Calu3 (cell line): Measurements from ENCODE around the gene ATP5PO. TPM values are rescaled to one million over a fixed set of nuclear protein-coding genes. Genes with fewer than 3 reads are reported as not detected.
A peak's percentile ranks its signal among the peaks of the same experiment; 100 is the strongest.

Experiments
- Bru-seq: library from RNA; stranded (reverse); fragments of 400-500 nt; gene quantifications from one replicate; lab custom pipeline; 2021; lab: Mats Ljungman, UMichigan
- BruChase-seq, 2 experiments: library from RNA; stranded (reverse); fragments of 400-500 nt; gene quantifications; one replicate each; lab custom pipeline; 2021; lab: Mats Ljungman, UMichigan
- BruUV-seq: library from RNA; stranded (reverse); fragments of 400-500 nt; replicated peaks from 2 replicates; lab custom pipeline; 2021; lab: Mats Ljungman, UMichigan
- CTCF ChIA-PET: fragments of 300-600 bp; sonication (Branson Sonifier 250); formaldehyde crosslinking; loops from one replicate; lab custom pipeline; 2022; ENCODE audit warnings: antibody characterized with exemption; lab: Charles Lee
- DNase-seq: peaks from one replicate; pipeline ENCODE4 v3.0.0; 2022
- H3K27ac Mint-ChIP-seq: one replicate; pipeline ENCODE4 v1.8.0; 2022; ENCODE audit warnings: mixed read lengths; ENCODE audit not compliant: unreplicated experiment
- H3K27me3 Mint-ChIP-seq: one replicate; pipeline ENCODE4 v1.8.0; 2022; ENCODE audit warnings: mixed read lengths; ENCODE audit not compliant: unreplicated experiment
- H3K36me3 Mint-ChIP-seq: one replicate; pipeline ENCODE4 v1.8.0; 2022; ENCODE audit warnings: mild to moderate bottlenecking, moderate library complexity, mixed read lengths; ENCODE audit not compliant: insufficient read depth, unreplicated experiment
- H3K4me1 Mint-ChIP-seq: one replicate; pipeline ENCODE4 v1.8.0; 2022; ENCODE audit warnings: mild to moderate bottlenecking, low read depth, mixed read lengths; ENCODE audit not compliant: unreplicated experiment
- H3K4me3 Mint-ChIP-seq: one replicate; pipeline ENCODE4 v1.8.0; 2022; ENCODE audit warnings: mild to moderate bottlenecking, low read depth, moderate library complexity, mixed read lengths; ENCODE audit not compliant: unreplicated experiment
- H3K9me3 Mint-ChIP-seq: one replicate; pipeline ENCODE4 v1.8.0; 2022; ENCODE audit warnings: low read depth, mixed read lengths; ENCODE audit not compliant: unreplicated experiment
- intact Hi-C: fragments of 100-400 bp; cut with micrococcal nuclease; formaldehyde crosslinking; loops from one replicate; pipeline ENCODE4 v1.10.0; 2022; ENCODE audit not compliant: unreplicated experiment
- long read RNA-seq: library from polyadenylated mRNA; stranded (forward); transcript quantifications from one replicate; pipeline ENCODE4 v2.0.0, GENCODE V29; 2022
- total RNA-seq: library from RNA; stranded (reverse); gene quantifications from 2 replicates; pipeline ENCODE4 v1.2.3, GENCODE V29; 2022
- TF ChIP-seq, protein P1 (sequence below): fragments of 200-600 bp; IDR thresholded peaks from one replicate; pipeline ENCODE4 v1.8.0; 2022; ENCODE audit warnings: antibody characterized with exemption; ENCODE audit not compliant: unreplicated experiment

The ATP5PO gene, protein sequence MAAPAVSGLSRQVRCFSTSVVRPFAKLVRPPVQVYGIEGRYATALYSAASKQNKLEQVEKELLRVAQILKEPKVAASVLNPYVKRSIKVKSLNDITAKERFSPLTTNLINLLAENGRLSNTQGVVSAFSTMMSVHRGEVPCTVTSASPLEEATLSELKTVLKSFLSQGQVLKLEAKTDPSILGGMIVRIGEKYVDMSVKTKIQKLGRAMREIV
- 125 and 130 TPM in 2 replicates for total RNA-seq
- Bru-seq, nascent RNA: percentile 95 among the genes with signal in this experiment
- percentile 99 among the genes with signal in this experiment for BruChase-seq, experiment 1, labeled RNA remaining after a 6-hour chase
- percentile 96 among the genes with signal in this experiment for BruChase-seq, experiment 2, labeled RNA remaining after a 2-hour chase
- long read RNA-seq, transcript ATP5PO-201 (7 exons, 932 nt): major isoform, 297 of 310 reads
- long read RNA-seq, partial matches to known transcripts: 7 of 310 reads
- long read RNA-seq, other reads (novel, unspliced or antisense): 6 of 310 reads

DNA sequence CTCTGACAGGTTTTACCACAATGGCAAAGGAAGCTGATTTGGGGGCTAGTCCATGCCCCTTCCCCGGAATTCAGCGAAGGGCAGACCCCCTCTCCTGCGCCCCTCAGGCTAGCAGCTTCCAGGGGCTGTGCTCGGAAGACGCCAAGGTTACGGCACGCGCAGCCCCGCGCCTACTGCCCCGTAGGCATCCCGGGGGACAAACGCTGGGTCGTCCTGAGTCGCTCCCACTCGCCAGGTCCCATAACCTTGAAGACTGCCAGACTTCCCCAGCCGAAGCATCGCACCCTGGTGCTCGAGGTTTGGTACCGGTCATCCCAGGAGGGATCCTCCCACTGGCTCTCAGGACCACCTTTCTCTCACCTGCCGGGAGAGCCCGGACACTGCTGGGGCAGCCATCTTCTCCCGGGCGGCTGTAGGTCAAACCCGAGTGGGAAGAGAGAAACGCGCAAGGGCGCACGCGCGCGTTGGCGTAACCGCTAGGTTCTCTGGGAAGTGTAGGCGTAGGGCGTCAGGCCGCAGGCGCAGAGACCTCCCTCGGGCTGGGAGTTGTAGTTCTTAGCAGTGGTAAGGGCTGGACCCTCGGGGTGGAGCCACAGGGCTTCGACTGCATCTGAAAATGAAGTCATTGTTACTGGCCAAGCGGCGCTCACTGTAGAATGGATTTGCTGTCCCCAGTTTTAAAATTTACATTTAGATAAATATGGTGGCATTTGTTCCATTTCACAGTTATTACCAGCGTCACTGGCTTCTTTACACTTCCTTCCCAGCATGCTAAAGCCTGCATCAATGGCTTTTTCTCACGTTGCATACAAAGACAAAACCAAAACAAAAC lies at the start of gene ATP5PO:
TSS of gene ATP5PO (minus strand) at position 437 of the 832 bp plus-strand sequence. CDS start at position 396, 41 bp downstream.
- Mint-ChIP-seq H3K4me3 (peak within 1 kb of the TSS; percentile 94), H3K9me3 (no peaks in the 10 kb centered on the region), H3K36me3 (peaks cover 19% of the 10 kb centered on the region), H3K27me3 (no peaks in the 10 kb centered on the region), H3K27ac (peak within 1 kb of the TSS; percentile 94), H3K4me1 (peaks cover 8% of the 10 kb centered on the region)
- BruUV-seq: TSS peak; percentile 65
- peak; percentile 92 for DNase-seq
- CTCF ChIA-PET: no interaction called here
- intact Hi-C loops: no loop called here
- TF ChIP-seq, protein P1, sequence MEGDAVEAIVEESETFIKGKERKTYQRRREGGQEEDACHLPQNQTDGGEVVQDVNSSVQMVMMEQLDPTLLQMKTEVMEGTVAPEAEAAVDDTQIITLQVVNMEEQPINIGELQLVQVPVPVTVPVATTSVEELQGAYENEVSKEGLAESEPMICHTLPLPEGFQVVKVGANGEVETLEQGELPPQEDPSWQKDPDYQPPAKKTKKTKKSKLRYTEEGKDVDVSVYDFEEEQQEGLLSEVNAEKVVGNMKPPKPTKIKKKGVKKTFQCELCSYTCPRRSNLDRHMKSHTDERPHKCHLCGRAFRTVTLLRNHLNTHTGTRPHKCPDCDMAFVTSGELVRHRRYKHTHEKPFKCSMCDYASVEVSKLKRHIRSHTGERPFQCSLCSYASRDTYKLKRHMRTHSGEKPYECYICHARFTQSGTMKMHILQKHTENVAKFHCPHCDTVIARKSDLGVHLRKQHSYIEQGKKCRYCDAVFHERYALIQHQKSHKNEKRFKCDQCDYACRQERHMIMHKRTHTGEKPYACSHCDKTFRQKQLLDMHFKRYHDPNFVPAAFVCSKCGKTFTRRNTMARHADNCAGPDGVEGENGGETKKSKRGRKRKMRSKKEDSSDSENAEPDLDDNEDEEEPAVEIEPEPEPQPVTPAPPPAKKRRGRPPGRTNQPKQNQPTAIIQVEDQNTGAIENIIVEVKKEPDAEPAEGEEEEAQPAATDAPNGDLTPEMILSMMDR: no peak

DNA sequence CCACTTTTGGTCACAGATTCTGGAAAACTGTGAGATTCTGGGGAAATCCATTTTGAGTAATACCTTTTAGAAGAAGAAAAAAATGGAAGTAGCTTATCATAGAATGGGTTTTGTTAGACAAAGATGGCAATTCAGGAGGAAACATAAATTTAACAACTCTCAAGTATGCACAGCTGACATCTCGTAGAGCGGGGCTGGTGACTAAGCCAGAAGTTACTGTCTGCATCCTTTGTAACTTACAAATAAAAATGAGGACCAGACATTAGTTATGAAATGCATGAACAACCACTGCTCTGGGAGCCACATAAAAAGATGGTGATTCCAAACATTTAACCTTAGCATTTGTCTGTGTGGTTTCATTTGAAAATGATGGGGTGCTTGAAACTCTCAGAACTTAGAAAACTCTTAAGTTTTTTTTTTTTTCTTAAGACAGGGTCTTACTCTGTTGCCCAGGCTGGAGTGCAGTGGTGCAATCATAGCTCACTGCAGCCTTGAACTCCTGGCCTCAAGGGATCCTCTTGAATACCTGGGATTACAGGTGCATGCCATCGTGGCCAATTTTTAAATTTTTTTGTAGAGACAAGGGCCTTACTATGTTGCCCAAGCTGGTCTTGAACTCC lies 49.2 kb upstream of the ATP5PO start:
- peaks cover 20% of the 10 kb centered on the region for H3K4me1 Mint-ChIP-seq
- no TSS peak for BruUV-seq
- no peak for DNase-seq
- no peaks in the 10 kb centered on the region for H3K9me3 Mint-ChIP-seq
- CTCF ChIA-PET: no interaction called here
- H3K27ac Mint-ChIP-seq: no peak overlapping the region
- TF ChIP-seq, protein P1: no peak
- H3K36me3 Mint-ChIP-seq: no peaks in the 10 kb centered on the region
- intact Hi-C loops: no loop called here
- no peaks in the 10 kb centered on the region for H3K27me3 Mint-ChIP-seq
- no peak overlapping the region for H3K4me3 Mint-ChIP-seq

DNA sequence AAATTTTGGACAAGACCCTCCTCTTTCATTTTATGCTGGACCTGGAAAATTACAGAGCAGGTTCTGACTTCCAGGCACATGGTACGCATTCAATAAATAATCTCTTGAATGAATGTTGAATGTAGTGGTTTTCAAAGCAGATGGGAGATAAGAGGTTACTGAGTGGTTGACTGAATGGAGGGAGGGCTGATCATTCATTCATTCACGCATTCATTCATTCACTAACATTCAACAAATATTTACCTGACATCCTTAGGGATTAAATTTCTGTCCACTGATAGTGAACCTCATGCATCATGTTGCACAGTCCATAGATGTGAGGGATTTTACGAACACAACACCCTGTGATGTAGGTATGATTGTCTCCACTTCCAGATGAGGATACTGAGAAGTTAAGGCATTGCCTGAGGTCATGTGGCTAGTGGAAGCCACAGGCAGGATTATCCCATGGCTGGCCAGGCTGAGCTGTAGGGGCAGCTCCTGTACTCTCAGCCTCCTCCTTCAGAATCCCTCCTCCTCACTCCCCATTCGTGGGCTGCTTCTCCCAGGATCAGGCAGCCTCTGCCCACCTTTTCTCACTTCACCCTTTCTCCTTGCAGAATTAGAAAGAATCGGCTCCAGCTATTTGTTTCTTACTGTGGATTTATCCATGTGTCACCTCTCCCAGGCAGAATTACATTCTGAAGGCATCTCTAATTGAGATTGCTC lies 48.4 kb upstream of the ATP5PO start:
- Mint-ChIP-seq H3K4me3 (no peak overlapping the region), H3K4me1 (peaks cover 11% of the 10 kb centered on the region), H3K36me3 (no peaks in the 10 kb centered on the region), H3K27me3 (no peaks in the 10 kb centered on the region), H3K9me3 (no peaks in the 10 kb centered on the region), H3K27ac (no peak overlapping the region)
- CTCF ChIA-PET: no interaction called here
- intact Hi-C loops: no loop called here
- TF ChIP-seq, protein P1: no peak
- DNase-seq: no peak
- no TSS peak for BruUV-seq
